H1 (cell line): ENCODE results near the gene LONRF2. TPM values are rescaled to one million over a fixed set of nuclear protein-coding genes. Genes with fewer than 3 reads are reported as not detected.

Experiments
- CTCF ChIA-PET: fragments of 300-600 bp; sonication (Branson Sonifier 250); formaldehyde crosslinking; loops from one replicate; lab custom pipeline; 2021; ENCODE audit not compliant: partially characterized antibody; lab: Charles Lee
- POLR2A ChIA-PET: fragments of 300-600 bp; sonication (Branson Sonifier 250); formaldehyde crosslinking; loops from one replicate; lab custom pipeline; 2021; ENCODE audit warnings: inconsistent platforms; ENCODE audit not compliant: partially characterized antibody; lab: Charles Lee
- DNase-seq, 2 experiments: peaks; one replicate each; pipeline versions ENCODE4 v3.0.0 to v3.0.0-alpha.2; 2010 to 2022; ENCODE audit warnings: low spot score in 2 of 2, low read depth in 1 of 2, mixed read lengths in 1 of 2
- FAIRE-seq: peaks from 2 replicates; lab custom pipeline; 2011; peaks lifted over from hg19 to GRCh38; lab: Jason Lieb, UNC
- H2AFZ ChIP-seq: 2 replicates; pipeline ENCODE4 v1.8.1; 2012; ENCODE audit warnings: low read length, inconsistent platforms
- H2AK5ac ChIP-seq: 2 replicates; pipeline ENCODE4 v1.6.1; 2013; ENCODE audit warnings: low read depth, low read length
- H2BK120ac ChIP-seq: replicated peaks from 2 replicates; pipeline ENCODE3; 2013; ENCODE audit warnings: low read depth, low read length, inconsistent platforms
- H2BK12ac ChIP-seq: 2 replicates; pipeline ENCODE4 v1.6.1; 2013; ENCODE audit warnings: low read depth, low read length
- H2BK15ac ChIP-seq: 2 replicates; pipeline ENCODE4 v1.6.1; 2013; ENCODE audit warnings: low read length
- H2BK20ac ChIP-seq: 2 replicates; pipeline ENCODE4 v1.6.1; 2013; ENCODE audit warnings: low read length
- H2BK5ac ChIP-seq: 2 replicates; pipeline ENCODE4 v1.6.1; 2013; ENCODE audit warnings: low read depth, low read length
- H3K14ac ChIP-seq: 2 replicates; pipeline ENCODE4 v1.6.1; 2013; ENCODE audit warnings: inconsistent platforms; ENCODE audit not compliant: insufficient read length
- H3K18ac ChIP-seq: 2 replicates; pipeline ENCODE4 v1.6.1; 2013; ENCODE audit warnings: low read length; ENCODE audit errors: extremely low read depth
- H3K23ac ChIP-seq: 2 replicates; pipeline ENCODE4 v1.6.1; 2013; ENCODE audit warnings: inconsistent platforms; ENCODE audit not compliant: insufficient read length
- H3K23me2 ChIP-seq: 2 replicates; pipeline ENCODE4 v1.6.1; 2013; ENCODE audit warnings: low read depth, low read length
- H3K27ac ChIP-seq: 2 replicates; pipeline ENCODE4 v1.6.1; 2011; ENCODE audit warnings: low read depth, low read length, inconsistent platforms
- H3K27me3 ChIP-seq, 4 experiments: replicated peaks in 1 of 4; 1 replicate in 1 of 4; 2 replicates in 3 of 4; pipeline versions ENCODE4 v1.6.1 to v1.8.1; 2011 to 2013; ENCODE audit warnings: low read length in 3 of 4, mild to moderate bottlenecking in 3 of 4, inconsistent platforms in 2 of 4, mixed read lengths in 2 of 4, moderate library complexity in 1 of 4; ENCODE audit not compliant: control insufficient read depth in 3 of 4, insufficient read depth in 3 of 4; ENCODE audit errors: extremely low read depth in 1 of 4
- H3K36me3 ChIP-seq, 4 experiments: 2 replicates each; pipeline versions ENCODE4 v1.6.1 to v1.8.1; 2011 to 2013; ENCODE audit warnings: mild to moderate bottlenecking in 4 of 4, low read length in 3 of 4, moderate library complexity in 2 of 4, control low read depth in 1 of 4, inconsistent platforms in 1 of 4; ENCODE audit not compliant: insufficient read depth in 4 of 4, control insufficient read depth in 2 of 4
- H3K4ac ChIP-seq: replicated peaks from 2 replicates; pipeline ENCODE3; 2013; ENCODE audit warnings: low read length, low read depth, mixed read lengths, inconsistent platforms; ENCODE audit not compliant: insufficient read length
- H3K4me1 ChIP-seq, 4 experiments: replicated peaks in 1 of 4; 1 replicate in 1 of 4; 2 replicates in 3 of 4; pipeline versions ENCODE4 v1.6.1 to v1.8.1; 2011 to 2013; ENCODE audit warnings: low read length in 3 of 4, inconsistent platforms in 2 of 4, mixed read lengths in 1 of 4; ENCODE audit not compliant: insufficient read depth in 4 of 4, control insufficient read depth in 3 of 4
- H3K4me2 ChIP-seq, 2 experiments: 2 replicates each; pipeline versions ENCODE4 v1.6.1 to v1.8.1; 2011 to 2013; ENCODE audit warnings: low read depth in 2 of 2, low read length in 2 of 2, control low read depth in 1 of 2, inconsistent platforms in 1 of 2, mild to moderate bottlenecking in 1 of 2; ENCODE audit not compliant: insufficient read depth in 1 of 2
- H3K4me3 ChIP-seq, 4 experiments: fragments of 200-600, 300-600 bp in 1 of 4; sonication (generic), shearing (Covaris generic), sonication (Bioruptor Twin) in 1 of 4; 2 replicates each; pipeline versions ENCODE4 v1.5.1 to v1.8.1; 2011 to 2016; ENCODE audit warnings: low read length in 4 of 4, low read depth in 3 of 4, control low read depth in 2 of 4, inconsistent platforms in 2 of 4, mild to moderate bottlenecking in 2 of 4, mixed read lengths in 1 of 4, moderate library complexity in 1 of 4; ENCODE audit not compliant: insufficient read depth in 2 of 4; ENCODE audit errors: extremely low read depth in 1 of 4
- H3K56ac ChIP-seq: replicated peaks from 2 replicates; pipeline ENCODE3; 2013; ENCODE audit warnings: low read depth, mild to moderate bottlenecking, mixed read lengths, low read length, inconsistent platforms; ENCODE audit not compliant: insufficient read length
- H3K79me1 ChIP-seq: 2 replicates; pipeline ENCODE4 v1.6.1; 2013; ENCODE audit warnings: low read depth, low read length, control low read depth
- H3K79me2 ChIP-seq, 2 experiments: 2 replicates each; pipeline versions ENCODE4 v1.6.1 to v1.8.1; 2012 to 2013; ENCODE audit warnings: low read length in 2 of 2, mild to moderate bottlenecking in 2 of 2, inconsistent platforms in 1 of 2; ENCODE audit not compliant: insufficient read depth in 2 of 2, control insufficient read depth in 1 of 2
- H3K9ac ChIP-seq, 4 experiments: replicated peaks in 1 of 4; 1 replicate in 1 of 4; 2 replicates in 3 of 4; pipeline versions ENCODE4 v1.6.1 to v1.8.1; 2011 to 2013; ENCODE audit warnings: low read depth in 3 of 4, low read length in 3 of 4, control low read depth in 2 of 4, mild to moderate bottlenecking in 2 of 4, moderate library complexity in 2 of 4, inconsistent platforms in 1 of 4; ENCODE audit errors: extremely low read depth in 1 of 4
- H3K9me3 ChIP-seq, 2 experiments: 2 replicates each; pipeline versions ENCODE4 v1.6.1 to v1.8.1; 2012 to 2013; ENCODE audit warnings: mild to moderate bottlenecking in 2 of 2, moderate library complexity in 2 of 2, control low read depth in 1 of 2, inconsistent platforms in 1 of 2, low read depth in 1 of 2, low read length in 1 of 2, mixed read lengths in 1 of 2; ENCODE audit not compliant: insufficient read depth in 2 of 2
- H4K20me1 ChIP-seq, 2 experiments: replicated peaks in 1 of 2; 2 replicates each; pipeline versions ENCODE3 to v1.8.1; 2011 to 2013; ENCODE audit warnings: inconsistent platforms in 2 of 2, low read length in 2 of 2, mild to moderate bottlenecking in 1 of 2; ENCODE audit not compliant: insufficient read depth in 2 of 2, control insufficient read depth in 1 of 2
- H4K5ac ChIP-seq: 2 replicates; pipeline ENCODE4 v1.6.1; 2013; ENCODE audit warnings: low read length, low read depth, mixed read lengths, inconsistent platforms; ENCODE audit not compliant: insufficient read length
- H4K8ac ChIP-seq: 2 replicates; pipeline ENCODE4 v1.8.0; 2013; ENCODE audit warnings: mild to moderate bottlenecking, moderate library complexity, low read length, inconsistent platforms; ENCODE audit not compliant: insufficient read depth; ENCODE audit errors: extremely low read depth
- H4K91ac ChIP-seq: replicated peaks from 2 replicates; pipeline ENCODE3; 2013; ENCODE audit warnings: low read length, mixed read lengths, inconsistent platforms; ENCODE audit not compliant: insufficient read length
- BCL11A ChIP-seq, 2 experiments: IDR thresholded peaks; one replicate each; pipeline ENCODE4 v1.6.1; 2011; ENCODE audit warnings: low read depth in 2 of 2, low read length in 2 of 2, mild to moderate bottlenecking in 2 of 2
- CREB1 ChIP-seq: IDR thresholded peaks from 2 replicates; pipeline ENCODE4 v1.6.1; 2012; ENCODE audit warnings: inconsistent platforms
- CTBP2 ChIP-seq: IDR thresholded peaks from 2 replicates; pipeline ENCODE4 v1.7.0; 2011; ENCODE audit warnings: borderline replicate concordance, mild to moderate bottlenecking, moderate library complexity, mixed read lengths, low read length; ENCODE audit not compliant: insufficient read depth, insufficient read length
- CTCF ChIP-seq, 3 experiments: IDR thresholded peaks; 1 replicate in 2 of 3; 2 replicates in 1 of 3; pipeline versions ENCODE4 v1.5.1 to v1.6.1; 2011; ENCODE audit warnings: low read length in 3 of 3, mild to moderate bottlenecking in 3 of 3, inconsistent platforms in 2 of 3, low read depth in 1 of 3, moderate library complexity in 1 of 3; ENCODE audit not compliant: insufficient read depth in 1 of 3; ENCODE audit errors: control extremely low read depth in 1 of 3
- GABPA ChIP-seq: IDR thresholded peaks from 2 replicates; pipeline ENCODE4 v1.6.1; 2011; ENCODE audit warnings: mild to moderate bottlenecking, low read length, moderate library complexity, borderline replicate concordance; ENCODE audit not compliant: insufficient read depth
- KDM1A ChIP-seq: fragments of 200-600, 300-600 bp; sonication (generic); IDR thresholded peaks from 2 replicates; pipeline ENCODE4 v1.7.1; 2016; ENCODE audit warnings: mild to moderate bottlenecking, low read length, borderline replicate concordance
- RAD21 ChIP-seq, 2 experiments: IDR thresholded peaks in 1 of 2; conservative IDR thresholded peaks in 1 of 2; 2 replicates each; pipeline ENCODE4 v1.6.1; 2011; ENCODE audit warnings: low read depth in 2 of 2, low read length in 2 of 2, improper control_type of control experiment in 1 of 2, inconsistent platforms in 1 of 2, mild to moderate bottlenecking in 1 of 2, moderate library complexity in 1 of 2
- RNF2 ChIP-seq: fragments of 200-900, 300-1000 bp; sonication (generic); IDR thresholded peaks from 2 replicates; pipeline ENCODE4 v1.7.1; 2016; ENCODE audit warnings: borderline replicate concordance, low read depth, mild to moderate bottlenecking, antibody characterized with exemption, low read length; ENCODE audit not compliant: poor library complexity, severe bottlenecking; ENCODE audit errors: missing control alignments
- SIX5 ChIP-seq: IDR thresholded peaks from 2 replicates; pipeline ENCODE4 v1.6.1; 2011; ENCODE audit warnings: mild to moderate bottlenecking, low read depth, low read length
- SP2 ChIP-seq: IDR thresholded peaks from 2 replicates; pipeline ENCODE4 v1.6.1; 2012; ENCODE audit warnings: mild to moderate bottlenecking, low read length, inconsistent platforms
- TBP ChIP-seq: IDR thresholded peaks from 2 replicates; pipeline ENCODE4 v1.6.1; 2011; ENCODE audit warnings: low read depth, low read length, improper control_type of control experiment
- WGBS, 2 experiments: shearing (Covaris generic) in 1 of 2; methylation state at CpG; one replicate each; pipeline versions ENCODE4 v1.1.6 to v1.1.7; 2013 to 2015; ENCODE audit warnings: low lambda C conversion rate in 2 of 2, mixed read lengths in 2 of 2, inconsistent platforms in 1 of 2, low coverage in 1 of 2, missing lambda C conversion rate in 1 of 2; ENCODE audit not compliant: insufficient replicate concordance in 2 of 2, insufficient coverage in 1 of 2, insufficient read length in 1 of 2; ENCODE audit errors: extremely low coverage in 1 of 2, missing lambda C conversion rate in 1 of 2; 5-methylcytosine and 5-hydroxymethylcytosine counted together
- polyA plus RNA-seq, 7 experiments: library from polyadenylated mRNA; depleted of rRNA in 3 of 7; stranded (reverse) in 5 of 7; unstranded in 2 of 7; fragments of >200 nt in 5 of 7; fragments of 200-250 nt in 2 of 7; gene quantifications; 1 replicate in 5 of 7; 2 replicates in 1 of 7; 4 replicates in 1 of 7; pipeline versions ENCODE4 v1.2.1 to v1.2.3, GENCODE V29; 2011 to 2013; ENCODE audit warnings: missing spikeins in 2 of 7, mixed read lengths in 2 of 7
- total RNA-seq: library from RNA; stranded (reverse); fragmentation: NEBNext Ultra II Directional; extraction: Animal tissue kit (Norgen Biotek cat#: 25700); gene quantifications from 2 replicates; pipeline ENCODE4 v1.2.1, GENCODE V29; 2021

LONRF2 gene
- total and polyA plus RNA-seq, 2 of the 8 experiments (the other 6 are each of a cell fraction or from before 2014, with no cell fraction given) = 0.24 to 0.74 TPM

GRCh38 chr2:100299548-100299947, 22.8 kb downstream of the LONRF2 start:
- Histone ChIP-seq H4K8ac (no peak overlapping the region), H3K14ac (no peak overlapping the region), H4K5ac (no peak overlapping the region), H3K36me3 (no peaks in the 10 kb centered on the region), H3K27me3 (no peaks in the 10 kb centered on the region), H2AFZ (no peak overlapping the region), H3K9ac (no peak overlapping the region), H3K18ac (no peak overlapping the region), H2BK20ac (no peak overlapping the region), H4K91ac (no peak overlapping the region), H3K4me1 (no peaks in the 10 kb centered on the region), H3K27ac (no peak overlapping the region), H3K4ac (no peak overlapping the region), H2BK5ac (no peak overlapping the region), H3K23ac (no peak overlapping the region), H3K4me2 (no peak overlapping the region), H2BK12ac (no peak overlapping the region), H2AK5ac (no peak overlapping the region), H3K56ac (no peak overlapping the region), H2BK15ac (no peak overlapping the region), H3K79me2 (no peaks in the 10 kb centered on the region), H3K4me3 (no peak overlapping the region), H4K20me1 (no peaks in the 10 kb centered on the region), H3K9me3 (peaks cover 0 to 3% of the 10 kb centered on the region in 2 experiments; a peak in 2 of 4 replicates), H3K23me2 (no peaks in the 10 kb centered on the region; the same call in 1 of the 2 replicates), H3K79me1 (no peaks in the 10 kb centered on the region), H2BK120ac (no peak overlapping the region)
- POLR2A ChIA-PET = interaction anchor here (0.8 kb wide), 1 partner anchor 263 kb away, joined by 3 read pairs; the partner anchor contains the start of gene PDCL3
- DNase-seq (no peak), FAIRE-seq (no peak)
- 88% methylated on average over 5 of the region's 5 CpGs; no CpG with 5 or more reads in 1 of the 2 experiments for WGBS, 2 experiments
- CTCF ChIA-PET = interaction anchor here (0.7 to 1.7 kb wide), 5 partner anchors 8 to 84 kb away, joined by 3 to 7 read pairs (median 4); no protein-coding TSS in a partner anchor
- TF ChIP-seq KDM1A (no peak), CTCF (IDR thresholded peaks at IDR 0.05; ENCODE audit: control extremely low read depth in 1 of 3, insufficient read depth in 1 of 3, low read depth in 1 of 3, low read length in 3 of 3) (no peak), CTBP2 (no peak), RAD21 (IDR thresholded peaks at IDR 0.05 in 1 of 2, conservative IDR thresholded peaks at IDR 0.05 in 1 of 2; ENCODE audit: low read depth in 2 of 2, low read length in 2 of 2) (no peak), RNF2 (no peak), SP2 (no peak), SIX5 (no peak), CREB1 (no peak), GABPA (no peak), BCL11A (IDR thresholded peaks at IDR 0.05; ENCODE audit: low read depth in 2 of 2, low read length in 2 of 2) (no peak), TBP (no peak)
